Endodermal cell (in vitro differentiated cells): ENCODE measurements around the gene SMAP2. TPM values are rescaled to one million over a fixed set of nuclear protein-coding genes. Genes with fewer than 3 reads are reported as not detected.

Source experiments
- DNase-seq: peaks from one replicate; pipeline ENCODE4 v3.0.0-alpha.2; 2017
- H3K27ac ChIP-seq: 2 replicates; pipeline ENCODE4 v1.5.1; 2013; ENCODE audit warnings: mild to moderate bottlenecking, low read depth, low read length, moderate library complexity
- H3K27me3 ChIP-seq: 2 replicates; pipeline ENCODE4 v1.6.1; 2013; ENCODE audit warnings: mild to moderate bottlenecking, low read length, moderate library complexity; ENCODE audit not compliant: insufficient read depth, control insufficient read depth, poor library complexity, severe bottlenecking
- H3K36me3 ChIP-seq: 2 replicates; pipeline ENCODE4 v1.7.0; 2013; ENCODE audit warnings: mild to moderate bottlenecking, low read length, moderate library complexity; ENCODE audit not compliant: control insufficient read depth, insufficient read depth
- H3K4me1 ChIP-seq: one replicate; pipeline ENCODE4 v1.7.0; 2013; ENCODE audit warnings: low read length; ENCODE audit not compliant: control insufficient read depth, insufficient read depth
- H3K4me3 ChIP-seq: 2 replicates; pipeline ENCODE4 v1.5.1; 2013; ENCODE audit warnings: mild to moderate bottlenecking, low read length, moderate library complexity
- H3K9ac ChIP-seq: 2 replicates; pipeline ENCODE4 v1.6.1; 2013; ENCODE audit warnings: mild to moderate bottlenecking, low read length, moderate library complexity; ENCODE audit not compliant: poor library complexity, severe bottlenecking; ENCODE audit errors: extremely low read depth
- H3K9me3 ChIP-seq: 2 replicates; pipeline ENCODE4 v1.6.1; 2013; ENCODE audit warnings: mild to moderate bottlenecking, low read length, moderate library complexity; ENCODE audit not compliant: control insufficient read depth
- H3K27ac Mint-ChIP-seq: 2 replicates; pipeline ENCODE4 v1.8.0; 2020; ENCODE audit warnings: mixed read lengths
- H3K27me3 Mint-ChIP-seq: 2 replicates; pipeline ENCODE4 v1.8.0; 2021; ENCODE audit warnings: mild to moderate bottlenecking, mixed read lengths; ENCODE audit not compliant: insufficient read depth
- H3K36me3 Mint-ChIP-seq: 2 replicates; pipeline ENCODE4 v1.8.0; 2020; ENCODE audit warnings: low read depth, mixed read lengths
- H3K4me1 Mint-ChIP-seq: 2 replicates; pipeline ENCODE4 v1.8.0; 2020; ENCODE audit warnings: mixed read lengths
- H3K4me3 Mint-ChIP-seq: 2 replicates; pipeline ENCODE4 v1.8.0; 2020; ENCODE audit warnings: mild to moderate bottlenecking, moderate library complexity, mixed read lengths
- H3K9me3 Mint-ChIP-seq: 2 replicates; pipeline ENCODE4 v1.8.0; 2020; ENCODE audit warnings: mild to moderate bottlenecking, mixed read lengths
- CTCF ChIP-seq: fragments of 200-600 bp; sonication (generic); conservative IDR thresholded peaks from 2 replicates; pipeline ENCODE4 v1.5.0; 2021; ENCODE audit warnings: antibody characterized with exemption, mild to moderate bottlenecking
- WGBS, 2 experiments: methylation state at CpG; one replicate each; pipeline versions ENCODE4 v1.1.5 to v1.1.7; 2013; ENCODE audit warnings: missing lambda C conversion rate in 2 of 2, mixed read lengths in 1 of 2; ENCODE audit not compliant: insufficient coverage in 1 of 2, insufficient read length in 1 of 2; 5-methylcytosine and 5-hydroxymethylcytosine counted together
- total RNA-seq, 2 donors: library from RNA; stranded (reverse); fragmentation: NEBNext Ultra II Directional in 1 of 2; extraction: Animal tissue kit (Norgen Biotek cat#: 25700) in 1 of 2; gene quantifications; 2 replicates in 1 of 2; 3 replicates in 1 of 2; pipeline ENCODE4 v1.2.1, GENCODE V29; 2021

The SMAP2 gene
- total RNA-seq, 2 donors from 2014 or later, result 21.9 to 22.3 TPM

GRCh38 chr1:40391688-40392145, 18.2 kb downstream of the SMAP2 start:
- H3K9me3 Mint-ChIP-seq, result peaks cover 28% of the 10 kb centered on the region
- TF ChIP-seq CTCF, result no peak
- no peak overlapping the region for H3K4me3 ChIP-seq

GRCh38 chr1:40392221-40392620, 18.7 kb downstream of the SMAP2 start:
- Histone ChIP-seq H3K4me1 (peaks cover 7% of the 10 kb centered on the region), H3K9ac (no peak overlapping the region), H3K27ac (no peak overlapping the region), H3K4me3 (no peak overlapping the region), H3K9me3 (peaks cover 30% of the 10 kb centered on the region), H3K27me3 (no peaks in the 10 kb centered on the region), H3K36me3 (peaks cover 19% of the 10 kb centered on the region)
- no peak overlapping the region for H3K4me3 Mint-ChIP-seq
- peaks cover 27% of the 10 kb centered on the region for H3K9me3 Mint-ChIP-seq
- peaks cover 44% of the 10 kb centered on the region for H3K4me1 Mint-ChIP-seq
- H3K27ac Mint-ChIP-seq, result peak overlapping the region; percentile 1
- DNase-seq, result peak; percentile 56
- TF ChIP-seq CTCF, result no peak
- no peaks in the 10 kb centered on the region for H3K27me3 Mint-ChIP-seq
- H3K36me3 Mint-ChIP-seq, result peaks cover 28% of the 10 kb centered on the region
- WGBS, 2 experiments, result 29 to 65% methylated on average over 1 to 3 of the region's 3 CpGs

More at GRCh38 chr1:40391688-40392145, 18.2 kb downstream of the SMAP2 start:
- Histone ChIP-seq H3K4me1 (peaks cover 7% of the 10 kb centered on the region), H3K9ac (no peak overlapping the region), H3K36me3 (peaks cover 14% of the 10 kb centered on the region), H3K27me3 (no peaks in the 10 kb centered on the region), H3K9me3 (peaks cover 29% of the 10 kb centered on the region), H3K27ac (no peak overlapping the region)
- peaks cover 44% of the 10 kb centered on the region for H3K4me1 Mint-ChIP-seq
- WGBS, 2 experiments, result 100% methylated on average over 1 of the region's 1 CpG; no CpG with 5 or more reads in 1 of the 2 experiments
- no peaks in the 10 kb centered on the region for H3K27me3 Mint-ChIP-seq
- peaks cover 30% of the 10 kb centered on the region for H3K36me3 Mint-ChIP-seq
- H3K27ac Mint-ChIP-seq, result peak overlapping the region; percentile 1
- DNase-seq, result no peak
- no peak overlapping the region for H3K4me3 Mint-ChIP-seq

- H3K36me3 ChIP-seq, result peaks cover 24% of the 10 kb centered on the region
- no peak overlapping the region for H3K27ac Mint-ChIP-seq
- peaks cover 24% of the 10 kb centered on the region for H3K9me3 Mint-ChIP-seq
- peaks cover 35% of the 10 kb centered on the region for H3K9me3 ChIP-seq
- H3K36me3 Mint-ChIP-seq, result peaks cover 30% of the 10 kb centered on the region
- TF ChIP-seq CTCF, result no peak
- H3K4me1 ChIP-seq, result peaks cover 7% of the 10 kb centered on the region
- 83 to 96% methylated on average over 2 to 3 of the region's 3 CpGs for whole genome bisulfite sequencing, 2 experiments
- DNase-seq, result no peak
- no peak overlapping the region for H3K27ac ChIP-seq
- H3K4me3 Mint-ChIP-seq, result no peak overlapping the region
- no peaks in the 10 kb centered on the region for H3K27me3 ChIP-seq
- no peak overlapping the region for H3K4me3 ChIP-seq
- no peaks in the 10 kb centered on the region for H3K27me3 Mint-ChIP-seq
- H3K4me1 Mint-ChIP-seq, result peaks cover 44% of the 10 kb centered on the region
- H3K9ac ChIP-seq, result no peak overlapping the region
These were observed 19.6 kb downstream of the SMAP2 start for GRCh38 chr1:40393173-40393572.
